Adrenal gland (tissue), 12 donors: ENCODE measurements around the gene TSC22D4. TPM values are rescaled to one million over a fixed set of nuclear protein-coding genes. Genes with fewer than 3 reads are reported as not detected.

Experiments used
- DNase-seq, 7 donors: peaks; one replicate each; pipeline ENCODE4 v3.0.0-alpha.2; 2019 to 2020
- H3K27ac ChIP-seq, 5 donors: fragments of 200-600 bp; sonication (generic) in 4 of 5; 1 replicate in 3 of 5; 2 replicates in 2 of 5; pipeline versions ENCODE4 v1.5.1 to v1.8.0; 2016 to 2020; ENCODE audit warnings: mild to moderate bottlenecking in 1 of 5
- H3K27me3 ChIP-seq: fragments of 200-600 bp; 2 replicates; pipeline ENCODE4 v1.8.0; 2021
- H3K36me3 ChIP-seq, 2 donors: fragments of 200-600 bp; replicated peaks in 1 of 2; 1 replicate in 1 of 2; 2 replicates in 1 of 2; pipeline versions ENCODE4 v1.5.1 to v1.8.0; 2018 to 2022
- H3K4me1 ChIP-seq, 2 donors: fragments of 200-600 bp; replicated peaks in 1 of 2; 1 replicate in 1 of 2; 2 replicates in 1 of 2; pipeline versions ENCODE4 v1.5.1 to v1.8.0; 2018 to 2021
- H3K4me3 ChIP-seq, 4 donors: fragments of 200-600 bp; sonication (generic) in 3 of 4; one replicate each; pipeline ENCODE4 v1.5.1; 2016 to 2018
- H3K9me3 ChIP-seq, 3 donors: fragments of 200-600 bp; sonication (generic) in 1 of 3; replicated peaks in 1 of 3; 1 replicate in 2 of 3; 2 replicates in 1 of 3; pipeline versions ENCODE4 v1.5.1 to v1.8.0; 2016 to 2021
- POLR2A ChIP-seq, 2 donors: fragments of 450-650 bp; IDR thresholded peaks; one replicate each; pipeline ENCODE4 v1.6.1; 2017; ENCODE audit warnings: antibody characterized with exemption in 2 of 2, mild to moderate bottlenecking in 2 of 2, moderate library complexity in 1 of 2
- WGBS, 4 donors: extraction: QIAGEN DNeasy Blood & Tissue Kit in 2 of 4; methylation state at CpG; one replicate each; pipeline versions ENCODE4 v1.1.5 to v1.1.7; 2013 to 2017; 5-methylcytosine and 5-hydroxymethylcytosine counted together
- intact Hi-C, 2 donors: fragments of 100-400 bp; cut with DNase I; formaldehyde crosslinking; loops; one replicate each; pipeline versions ENCODE4 v1.14.1 to v1.15.0; 2022 to 2023
- polyA plus RNA-seq, 3 donors: library from polyadenylated mRNA; stranded (reverse); fragments of 200-250 nt in 2 of 3; fragments of 350-450 nt in 1 of 3; fragmentation: Illumina TruSeq in 1 of 3; extraction: RNeasy Lipid Tissue Mini Kit (QIAGEN cat#74804) in 1 of 3; gene quantifications; one replicate each; pipeline ENCODE4 v1.2.3, GENCODE V29; 2013 to 2014
- total RNA-seq, 9 donors: library from RNA; depleted of rRNA in 4 of 9; stranded (reverse); fragments of >200 nt in 4 of 9; fragments of 120-200 nt in 1 of 9; fragmentation: NEBNext Ultra II Directional in 1 of 9; extraction: Animal tissue kit (Norgen Biotek cat#: 25700) in 1 of 9; gene quantifications; one replicate each; pipeline versions ENCODE4 v1.1.0 to v1.2.4, GENCODE V29; 2013 to 2023
- TF ChIP-seq, protein P1 (sequence below), 6 experiments: fragments of 450-650 bp in 4 of 6; fragments of 200-600 bp in 2 of 6; sonication (generic) in 1 of 6; IDR thresholded peaks; 1 replicate in 5 of 6; 2 replicates in 1 of 6; pipeline versions ENCODE4 v1.5.1 to v1.8.0; 2016 to 2021; ENCODE audit warnings: antibody characterized with exemption in 6 of 6, mild to moderate bottlenecking in 2 of 6, moderate library complexity in 1 of 6
- donor health status: healthy with polysubstance abuse.
- donor health status: Bipolar disorder and iron deficiency.
- donor health status: DM: yes; HTN: yes; CAD: no.
- donor health status: DM: no; HTN: no; CAD: no.
- donor health status: DM: no; HTN: no; CAD: no.
- donor health status: DM: yes; HTN: yes; CAD: no.

TSC22D4 gene
- total and polyA plus RNA-seq, 12 donors: 11.2 to 96.1 (median 60.7) TPM

DNA sequence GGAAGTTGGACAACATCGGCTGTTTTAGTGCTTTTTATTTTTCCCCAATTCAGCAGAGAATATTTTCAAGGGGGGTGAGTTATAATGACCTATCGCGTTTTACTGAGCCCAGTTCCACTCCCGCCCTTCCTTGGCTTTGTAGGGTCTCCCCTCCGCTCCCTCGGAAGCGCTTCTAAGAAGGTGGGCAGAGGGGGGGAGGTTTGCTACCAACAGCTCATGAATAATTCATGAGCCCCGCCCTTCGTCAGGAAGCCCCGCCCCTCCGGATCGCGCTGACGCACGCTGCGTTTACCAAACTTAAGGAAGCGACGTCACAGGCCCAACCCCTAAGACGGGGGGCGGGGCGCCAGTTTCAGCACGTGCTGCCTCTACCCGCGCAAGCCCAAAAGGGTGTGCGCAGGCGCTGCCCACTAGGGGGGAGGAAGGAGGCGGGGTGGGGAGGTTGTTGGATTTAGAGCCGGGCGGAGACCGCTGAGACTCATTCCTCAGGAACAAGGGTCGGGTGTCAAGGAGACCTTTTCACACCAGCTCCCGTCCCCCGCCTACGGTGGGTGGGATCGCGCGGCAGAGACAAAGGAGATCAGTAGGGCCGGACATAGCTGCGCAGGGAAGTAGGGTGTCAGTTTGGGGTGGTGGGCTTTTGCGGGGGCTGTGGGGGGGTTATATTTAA, 49.9 kb downstream of the TSC22D4 start:
- H3K9me3 ChIP-seq: no peaks in the 10 kb centered on the region
- H3K4me1 ChIP-seq: peaks cover 19 to 43% of the 10 kb centered on the region in 2 donors
- peaks cover 0 to 20% of the 10 kb centered on the region in 2 donors for H3K36me3 ChIP-seq
- intact Hi-C loops: no loop called here
- peak; percentile 85 to 90 for TF ChIP-seq POLR2A (IDR thresholded peaks at IDR 0.05)
- TF ChIP-seq, protein P1, sequence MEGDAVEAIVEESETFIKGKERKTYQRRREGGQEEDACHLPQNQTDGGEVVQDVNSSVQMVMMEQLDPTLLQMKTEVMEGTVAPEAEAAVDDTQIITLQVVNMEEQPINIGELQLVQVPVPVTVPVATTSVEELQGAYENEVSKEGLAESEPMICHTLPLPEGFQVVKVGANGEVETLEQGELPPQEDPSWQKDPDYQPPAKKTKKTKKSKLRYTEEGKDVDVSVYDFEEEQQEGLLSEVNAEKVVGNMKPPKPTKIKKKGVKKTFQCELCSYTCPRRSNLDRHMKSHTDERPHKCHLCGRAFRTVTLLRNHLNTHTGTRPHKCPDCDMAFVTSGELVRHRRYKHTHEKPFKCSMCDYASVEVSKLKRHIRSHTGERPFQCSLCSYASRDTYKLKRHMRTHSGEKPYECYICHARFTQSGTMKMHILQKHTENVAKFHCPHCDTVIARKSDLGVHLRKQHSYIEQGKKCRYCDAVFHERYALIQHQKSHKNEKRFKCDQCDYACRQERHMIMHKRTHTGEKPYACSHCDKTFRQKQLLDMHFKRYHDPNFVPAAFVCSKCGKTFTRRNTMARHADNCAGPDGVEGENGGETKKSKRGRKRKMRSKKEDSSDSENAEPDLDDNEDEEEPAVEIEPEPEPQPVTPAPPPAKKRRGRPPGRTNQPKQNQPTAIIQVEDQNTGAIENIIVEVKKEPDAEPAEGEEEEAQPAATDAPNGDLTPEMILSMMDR (IDR thresholded peaks at IDR 0.05): peak in 5 of 6 experiments; percentile 25 to 69 (median 52)
- H3K27me3 ChIP-seq: no peaks in the 10 kb centered on the region
- 0 to 1% (median 0%) methylated on average over 5 to 40 of the region's 40 CpGs for WGBS, 4 donors
- H3K27ac ChIP-seq: peak overlapping the region; percentile 95 to 100 (median 98)
- peak overlapping the region; percentile 86 to 99 (median 96) for H3K4me3 ChIP-seq
- DNase-seq: peak; percentile 100

- intact Hi-C loops: no loop called here
- peak; percentile 96 to 99 (median 97) for DNase-seq
- 0 to 2% (median 0%) methylated on average over 36 to 66 of the region's 66 CpGs for WGBS, 4 donors
- Histone ChIP-seq H3K9me3 (no peaks in the 10 kb centered on the region), H3K4me3 (peak within 1 kb of the TSS; percentile 86 to 99 (median 96)), H3K4me1 (peaks cover 19 to 36% of the 10 kb centered on the region in 2 donors), H3K36me3 (peaks cover 0 to 13% of the 10 kb centered on the region in 2 donors), H3K27me3 (no peaks in the 10 kb centered on the region), H3K27ac (peak within 1 kb of the TSS; percentile 95 to 100 (median 98))
- peak; percentile 100 for TF ChIP-seq POLR2A (IDR thresholded peaks at IDR 0.05)
- TF ChIP-seq, protein P1 (IDR thresholded peaks at IDR 0.05): peak in 1 of 6 experiments; percentile 1
Measured at GRCh38 chr7:100428199-100428966, 50.6 kb downstream of the TSC22D4 start, which contains the start of gene ZCWPW1. Gene ZCWPW1, minus strand, starts transcription at chr7:100428703. Its CDS starts 8,054 bp downstream, at chr7:100420649.

DNA sequence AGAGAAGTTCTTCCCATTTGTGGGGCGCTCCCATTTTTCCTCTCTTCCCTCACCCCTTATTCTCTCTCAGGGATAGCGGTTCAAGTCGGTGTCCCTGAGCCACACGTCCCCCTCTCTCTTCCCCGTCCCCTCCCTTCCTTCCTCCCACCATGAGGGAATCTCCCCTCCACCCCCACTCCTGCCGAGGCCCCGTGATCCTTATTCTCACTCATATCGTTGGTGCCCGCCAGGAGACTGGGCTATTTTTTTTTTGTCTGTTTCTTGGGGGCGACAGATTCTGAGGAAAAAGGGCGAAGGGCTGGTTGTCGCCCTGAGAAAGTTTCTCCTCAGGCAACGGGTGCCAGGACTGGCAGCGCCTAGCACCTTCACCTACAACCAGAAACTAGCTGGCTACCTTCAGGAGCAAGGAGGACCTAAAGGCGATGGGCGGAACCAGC, 51.2 kb downstream of the TSC22D4 start:
- peak in 1 of 7 donors; percentile 53 for DNase-seq
- Histone ChIP-seq H3K4me3 (peak overlapping the region in 1 of 4 donors; percentile 86), H3K36me3 (peaks cover 0 to 7% of the 10 kb centered on the region in 2 donors), H3K27ac (peak overlapping the region in 4 of 5 donors; percentile 97 to 100 (median 99)), H3K27me3 (no peaks in the 10 kb centered on the region), H3K4me1 (peaks cover 19 to 30% of the 10 kb centered on the region in 2 donors), H3K9me3 (no peaks in the 10 kb centered on the region)
- TF ChIP-seq, protein P1 (IDR thresholded peaks at IDR 0.05): no peak
- no peak for TF ChIP-seq POLR2A (IDR thresholded peaks at IDR 0.05)
- WGBS, 4 donors: 44 to 51% (median 46%) methylated on average over 14 to 16 of the region's 16 CpGs
- intact Hi-C loops: no loop called here

DNA sequence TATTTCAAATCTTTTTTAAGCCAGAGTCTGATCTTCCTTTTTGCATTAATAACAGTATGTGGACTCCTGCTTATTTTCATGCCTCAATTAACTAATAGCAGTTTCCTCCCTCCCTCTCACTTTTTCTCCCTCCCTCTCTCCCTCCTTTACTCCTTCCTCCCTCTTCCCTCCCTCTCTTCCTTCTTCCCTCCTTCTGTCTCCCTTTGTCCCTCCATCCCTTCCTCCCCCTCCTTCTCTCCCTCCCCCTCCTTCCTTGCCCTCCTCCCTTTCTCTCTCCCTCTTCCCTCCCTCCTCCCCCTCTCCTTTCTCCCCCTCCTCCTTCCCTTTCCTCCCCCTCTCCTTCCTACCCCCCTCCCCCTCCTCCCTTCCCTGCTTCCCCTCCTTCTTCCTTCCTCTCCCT, 52.5 kb downstream of the TSC22D4 start:
- DNase-seq: no peak
- Histone ChIP-seq H3K4me3 (no peak overlapping the region), H3K36me3 (no peaks in the 10 kb centered on the region), H3K27me3 (no peaks in the 10 kb centered on the region), H3K27ac (no peak overlapping the region), H3K4me1 (peaks cover 16 to 17% of the 10 kb centered on the region in 2 donors), H3K9me3 (no peaks in the 10 kb centered on the region)
- TF ChIP-seq POLR2A (IDR thresholded peaks at IDR 0.05): no peak
- TF ChIP-seq, protein P1 (IDR thresholded peaks at IDR 0.05): no peak
- intact Hi-C loops: no loop called here
